ENCODE measurements around the gene ABRACL. TPM values are rescaled to one million over a fixed set of nuclear protein-coding genes. Genes with fewer than 3 reads are reported as not detected.
"Not testable (repeated sequence)": the region's sequence is repeated elsewhere in the genome, so short reads cannot be mapped to it uniquely, and the experiment has no call there.

The ABRACL gene
- total and polyA plus RNA-seq, 2 experiments from 2014 or later: 134 to 516 TPM

GRCh38 chr6:138992965-138993364 is 35.6 kb upstream of the ABRACL start:
- TF ChIP-seq CTCF (conservative IDR thresholded peaks at IDR 0.05; ENCODE audit: low read depth in 2 of 2): 0 out of 4 replicates have a peak, but pooled peaks of 1 of the 2 experiments have one; percentile 4
- H3K36me3 ChIP-seq (ENCODE audit: insufficient read depth); H3K27me3 ChIP-seq (ENCODE audit: insufficient read depth); H3K4me3 ChIP-seq; H3K27ac Mint-ChIP-seq; H3K9me3 Mint-ChIP-seq; H3K27ac ChIP-seq (ENCODE audit: low read depth); H4K20me1 ChIP-seq (replicated peaks; ENCODE audit: insufficient read depth); DNase-seq (ENCODE audit: low spot score); H3F3A ChIP-seq (replicated peaks; ENCODE audit: low read depth); ATAC-seq; H3K79me2 ChIP-seq (replicated peaks; ENCODE audit: insufficient read depth); H3K4me3 Mint-ChIP-seq; H3K36me3 Mint-ChIP-seq (ENCODE audit: low read depth); H3K27me3 Mint-ChIP-seq (ENCODE audit: insufficient read depth, low read depth, poor library complexity): not testable (repeated sequence)
- peaks cover 11% of the 10 kb centered on the region for H3K9me2 ChIP-seq (ENCODE audit: insufficient read depth)
- H3K4me1 ChIP-seq (ENCODE audit: insufficient read depth): peaks cover 26% of the 10 kb centered on the region
- peak overlapping the region; percentile 63; the same call in 1 of the 2 replicates for H2AFZ ChIP-seq
- H3K4me1 Mint-ChIP-seq: peaks cover 35% of the 10 kb centered on the region
- peak overlapping the region; percentile 49; the same call in 1 of the 2 replicates for H3K4me2 ChIP-seq

DNA sequence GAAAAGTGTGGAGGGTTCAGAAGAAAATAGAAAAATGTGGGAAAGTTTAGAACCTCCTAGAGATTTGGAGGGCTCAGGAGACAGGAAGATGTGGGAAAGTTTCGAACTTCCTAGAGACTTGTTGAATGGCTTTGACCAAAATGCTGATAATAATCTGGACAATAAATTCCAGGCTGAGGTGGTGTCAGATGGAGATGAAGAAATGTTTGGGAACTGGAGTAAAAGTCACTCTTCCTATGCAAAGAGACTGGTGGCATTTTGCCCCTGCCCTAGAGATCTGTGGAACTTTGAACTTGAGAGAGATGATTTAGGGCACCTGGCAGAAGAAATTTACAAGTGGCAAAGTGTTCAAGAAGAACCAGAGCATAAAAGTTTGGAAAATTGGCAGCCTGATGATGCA is 35.1 kb upstream of the ABRACL start:
- peak overlapping the region; percentile 63; the same call in 1 of the 2 replicates for H2AFZ ChIP-seq
- H3K36me3 Mint-ChIP-seq (ENCODE audit: low read depth); H3K79me2 ChIP-seq (replicated peaks; ENCODE audit: insufficient read depth); ATAC-seq; H3K9me3 Mint-ChIP-seq; H3K27me3 Mint-ChIP-seq (ENCODE audit: insufficient read depth, low read depth, poor library complexity); H4K20me1 ChIP-seq (replicated peaks; ENCODE audit: insufficient read depth); H3F3A ChIP-seq (replicated peaks; ENCODE audit: low read depth); H3K36me3 ChIP-seq (ENCODE audit: insufficient read depth); H3K27ac Mint-ChIP-seq; H3K27me3 ChIP-seq (ENCODE audit: insufficient read depth); H3K4me3 Mint-ChIP-seq; DNase-seq (ENCODE audit: low spot score): not testable (repeated sequence)
- H3K27ac ChIP-seq (ENCODE audit: low read depth): peak overlapping the region; percentile 39; the same call in 1 of the 2 replicates
- H3K4me1 Mint-ChIP-seq: peaks cover 34% of the 10 kb centered on the region
- 0 out of 2 replicates have a peak overlapping the region, but pooled peaks have one; percentile 11 for H3K4me3 ChIP-seq
- peaks cover 26% of the 10 kb centered on the region for H3K4me1 ChIP-seq (ENCODE audit: insufficient read depth)
- H3K9me2 ChIP-seq (ENCODE audit: insufficient read depth): peaks cover 12% of the 10 kb centered on the region
- peak overlapping the region; percentile 49 for H3K4me2 ChIP-seq

DNA sequence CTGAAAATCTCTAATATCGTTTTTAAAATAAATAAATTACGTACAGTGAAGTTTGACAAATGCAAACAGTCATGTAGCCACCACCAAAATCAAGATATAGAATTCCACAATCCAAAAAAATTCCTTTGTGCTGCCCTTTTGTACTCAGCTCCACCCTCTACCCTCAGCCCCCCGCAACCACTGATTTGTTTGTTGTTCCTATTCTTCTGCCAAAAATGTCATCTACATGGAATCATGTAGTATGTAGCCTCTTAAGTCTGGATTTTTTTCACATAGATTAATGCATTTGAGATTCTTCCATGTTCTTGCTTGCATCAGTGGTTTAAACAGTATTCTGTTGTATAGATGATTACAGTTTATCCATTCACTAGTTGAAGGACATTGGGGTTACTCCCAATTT is 32.0 kb upstream of the ABRACL start:
- no peak for TF ChIP-seq ZNF114 (CRISPR knock-in tag; IDR thresholded peaks at IDR 0.05)
- H3K36me3 Mint-ChIP-seq (ENCODE audit: low read depth): no peaks in the 10 kb centered on the region
- H3K9me2 ChIP-seq (ENCODE audit: insufficient read depth): peaks cover 15% of the 10 kb centered on the region
- peaks cover 4% of the 10 kb centered on the region for H3K27me3 Mint-ChIP-seq (ENCODE audit: insufficient read depth, low read depth, poor library complexity)
- H2AFZ ChIP-seq: no peak overlapping the region
- no peak overlapping the region for H3K27ac Mint-ChIP-seq
- H3K4me3 Mint-ChIP-seq: no peak overlapping the region
- no peak for ATAC-seq
- no peak overlapping the region for H3K27ac ChIP-seq (ENCODE audit: low read depth)
- H3K9me3 Mint-ChIP-seq: no peaks in the 10 kb centered on the region
- H3K27me3 ChIP-seq (ENCODE audit: insufficient read depth): no peaks in the 10 kb centered on the region
- H3K4me3 ChIP-seq: no peak overlapping the region
- H3K79me2 ChIP-seq (replicated peaks; ENCODE audit: insufficient read depth): no peaks in the 10 kb centered on the region
- no peaks in the 10 kb centered on the region for H3K36me3 ChIP-seq (ENCODE audit: insufficient read depth)
- no peak overlapping the region for H3K4me2 ChIP-seq
- H4K20me1 ChIP-seq (replicated peaks; ENCODE audit: insufficient read depth): no peaks in the 10 kb centered on the region
- DNase-seq (ENCODE audit: low spot score): no peak
- H3F3A ChIP-seq (replicated peaks; ENCODE audit: low read depth): no peaks in the 10 kb centered on the region
- peaks cover 22% of the 10 kb centered on the region for H3K4me1 ChIP-seq (ENCODE audit: insufficient read depth)
- H3K4me1 Mint-ChIP-seq: peaks cover 29% of the 10 kb centered on the region

GRCh38 chr6:138997136-138997535 is 31.4 kb upstream of the ABRACL start:
- H3K27me3 ChIP-seq (ENCODE audit: insufficient read depth): no peaks in the 10 kb centered on the region
- Mint-ChIP-seq H3K36me3 (ENCODE audit: low read depth) (no peaks in the 10 kb centered on the region), H3K4me3 (no peak overlapping the region), H3K27ac (no peak overlapping the region), H3K27me3 (ENCODE audit: insufficient read depth, low read depth, poor library complexity) (peaks cover 2% of the 10 kb centered on the region), H3K9me3 (no peaks in the 10 kb centered on the region), H3K4me1 (peaks cover 29% of the 10 kb centered on the region)
- H3K27ac ChIP-seq (ENCODE audit: low read depth): no peak overlapping the region
- H2AFZ ChIP-seq: no peak overlapping the region; the same call in 1 of the 2 replicates
- no peak overlapping the region for H3K4me2 ChIP-seq
- H3K4me1 ChIP-seq (ENCODE audit: insufficient read depth): peaks cover 22% of the 10 kb centered on the region
- H4K20me1 ChIP-seq (replicated peaks; ENCODE audit: insufficient read depth): no peaks in the 10 kb centered on the region
- ATAC-seq: no peak
- H3K79me2 ChIP-seq (replicated peaks; ENCODE audit: insufficient read depth): no peaks in the 10 kb centered on the region
- H3K36me3 ChIP-seq (ENCODE audit: insufficient read depth): no peaks in the 10 kb centered on the region
- TF ChIP-seq CREB1 (CRISPR knock-in tag; IDR thresholded peaks at IDR 0.05; ENCODE audit: low read depth) (no peak), CTCF (conservative IDR thresholded peaks at IDR 0.05; ENCODE audit: low read depth in 2 of 2) (no peak)
- peaks cover 15% of the 10 kb centered on the region for H3K9me2 ChIP-seq (ENCODE audit: insufficient read depth)
- no peak for DNase-seq (ENCODE audit: low spot score)
- H3K4me3 ChIP-seq: no peak overlapping the region
- no peaks in the 10 kb centered on the region for H3F3A ChIP-seq (replicated peaks; ENCODE audit: low read depth)

All from GM23338 (cell line).